Lung (tissue), 12 donors: ENCODE results near the gene STPG1. TPM values are rescaled to one million over a fixed set of nuclear protein-coding genes. Genes with fewer than 3 reads are reported as not detected.
A peak's percentile ranks its signal among the peaks of the same experiment; 100 is the strongest.

Experiments used
- ATAC-seq: fragments of 200-7000 bp; cut with Tn5 transposase; one replicate; pipeline ENCODE4 v1.9.1; 2020; ENCODE audit warnings: moderate number of reproducible peaks; ENCODE audit not compliant: insufficient read depth, low FRiP score
- DNase-seq, 3 donors: peaks; one replicate each; pipeline ENCODE4 v3.0.0-alpha.2; 2013 to 2017
- H3K27ac ChIP-seq, 2 donors: one replicate each; pipeline ENCODE4 v1.5.1; 2013; ENCODE audit warnings: mild to moderate bottlenecking in 2 of 2, moderate library complexity in 2 of 2, control low read depth in 1 of 2, inconsistent platforms in 1 of 2, low read depth in 1 of 2, low read length in 1 of 2
- H3K27me3 ChIP-seq, 3 donors: one replicate each; pipeline ENCODE4 v1.5.1; 2013; ENCODE audit warnings: low read length in 2 of 3; ENCODE audit not compliant: control insufficient read depth in 3 of 3, insufficient read depth in 3 of 3
- H3K36me3 ChIP-seq, 4 donors: one replicate each; pipeline ENCODE4 v1.5.1; 2013; ENCODE audit warnings: low read length in 4 of 4, mild to moderate bottlenecking in 1 of 4, moderate library complexity in 1 of 4; ENCODE audit not compliant: control insufficient read depth in 4 of 4, insufficient read depth in 4 of 4
- H3K4me1 ChIP-seq, 5 donors: one replicate each; pipeline ENCODE4 v1.5.1; 2013; ENCODE audit warnings: low read length in 5 of 5, mild to moderate bottlenecking in 2 of 5, moderate library complexity in 1 of 5; ENCODE audit not compliant: control insufficient read depth in 5 of 5, insufficient read depth in 5 of 5
- H3K4me3 ChIP-seq: one replicate; pipeline ENCODE4 v1.5.1; 2013; ENCODE audit warnings: mild to moderate bottlenecking, control low read depth, moderate library complexity
- H3K9ac ChIP-seq, 2 donors: one replicate each; pipeline ENCODE4 v1.5.1; 2013; ENCODE audit warnings: low read length in 2 of 2, control low read depth in 1 of 2; ENCODE audit not compliant: insufficient read depth in 1 of 2
- H3K9me3 ChIP-seq, 4 donors: one replicate each; pipeline ENCODE4 v1.5.1; 2013; ENCODE audit warnings: low read length in 3 of 4, mild to moderate bottlenecking in 1 of 4, moderate library complexity in 1 of 4; ENCODE audit not compliant: control insufficient read depth in 4 of 4, insufficient read depth in 3 of 4
- CTCF ChIP-seq: IDR thresholded peaks from 2 replicates; pipeline ENCODE4 v1.5.1; 2012; ENCODE audit warnings: mild to moderate bottlenecking; ENCODE audit errors: control extremely low read depth, extremely low read depth
- WGBS, 2 donors: extraction: QIAGEN DNeasy Blood & Tissue Kit; methylation state at CpG; one replicate each; pipeline ENCODE4 v1.1.7; 2013; 5-methylcytosine and 5-hydroxymethylcytosine counted together
- polyA plus RNA-seq, 2 donors: library from polyadenylated mRNA; stranded (reverse); fragments of 200-250 nt; gene quantifications; one replicate each; pipeline ENCODE4 v1.2.1, GENCODE V29; 2013
- total RNA-seq, 2 donors: library from RNA; depleted of rRNA in 1 of 2; stranded (reverse); fragments of >200 nt in 1 of 2; gene quantifications; one replicate each; pipeline ENCODE4 v1.2.1, GENCODE V29; 2014 to 2021
- donor health status: control.
- donor health status: control.
- donor health status: Bipolar disorder and iron deficiency.
- donor health status: healthy.
- donor health status: DM: yes; HTN: yes; CAD: no.

Gene STPG1
- total and polyA plus RNA-seq, 4 donors = 6.7 to 13.5 (median 9.8) TPM

- Histone ChIP-seq H3K4me3 (peak overlapping the region; percentile 69), H3K36me3 (peaks cover 0 to 5% (median 2%) of the 10 kb centered on the region in 4 donors), H3K27me3 (no peaks in the 10 kb centered on the region), H3K9ac (peak overlapping the region; percentile 32 to 56), H3K9me3 (no peaks in the 10 kb centered on the region), H3K27ac (peak overlapping the region in 1 of 2 donors; percentile 53), H3K4me1 (peaks cover 0 to 26% (median 6%) of the 10 kb centered on the region in 5 donors)
- peak in 1 of 3 donors; percentile 34 for DNase-seq
- no peak for TF ChIP-seq CTCF
- WGBS, 2 donors = 2 to 3% methylated on average over 35 of the region's 35 CpGs
- no peak for ATAC-seq
Measured at GRCh38 chr1:24415910-24416665, 2.5 kb upstream of the STPG1 start.

DNA sequence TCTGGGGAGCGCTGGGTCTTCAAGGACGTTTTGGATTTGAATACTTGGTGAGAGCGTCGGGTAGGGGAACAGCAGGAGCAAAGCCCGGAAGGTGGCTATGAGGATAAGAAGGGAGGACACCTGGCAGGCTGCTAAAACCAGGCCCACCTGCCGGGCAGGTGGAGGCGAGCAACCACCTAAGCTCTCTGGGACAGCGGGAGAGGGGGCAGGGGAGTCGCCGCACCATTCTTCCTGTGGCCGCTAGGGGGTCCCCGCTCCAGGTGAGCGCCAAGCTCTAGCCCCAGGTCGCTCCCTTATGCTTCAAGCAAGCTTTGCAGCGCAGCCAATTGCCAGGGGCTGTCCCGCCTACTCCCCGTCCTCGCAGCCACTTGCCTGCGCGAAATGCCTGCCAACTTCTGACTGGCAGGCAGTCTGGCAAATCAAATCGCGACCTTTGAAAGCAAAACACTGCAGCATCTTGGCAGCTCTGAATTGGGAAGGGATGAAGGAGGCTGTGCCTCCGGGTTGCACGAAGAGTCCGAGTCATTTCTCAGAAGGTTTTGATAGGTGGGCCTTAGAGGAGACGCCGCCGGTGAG lies 1.8 kb upstream of the STPG1 start, which contains the start of gene NIPAL3:
NIPAL3 (plus strand) TSS at position 469 of the 576 bp plus-strand sequence. CDS start 3,746 bp downstream, outside the sequence.
- Histone ChIP-seq H3K4me1 (peaks cover 0 to 26% (median 6%) of the 10 kb centered on the region in 5 donors), H3K9me3 (no peaks in the 10 kb centered on the region), H3K9ac (peak within 1 kb of the TSS; percentile 32 to 56), H3K27ac (peak within 1 kb of the TSS in 1 of 2 donors; percentile 68), H3K4me3 (peak within 1 kb of the TSS; percentile 69), H3K36me3 (peaks cover 0 to 5% (median under 1%) of the 10 kb centered on the region in 4 donors), H3K27me3 (no peaks in the 10 kb centered on the region)
- DNase-seq = peak; percentile 98 to 100 (median 99)
- peak; percentile 63 for TF ChIP-seq CTCF
- peak; percentile 91 for ATAC-seq
- WGBS, 2 donors = 2 to 3% methylated on average over 28 of the region's 28 CpGs

- peak in 1 of 3 donors; percentile 16 for DNase-seq
- Histone ChIP-seq H3K4me1 (peaks cover 0 to 26% (median 6%) of the 10 kb centered on the region in 5 donors), H3K27ac (peak overlapping the region in 1 of 2 donors; percentile 68), H3K9ac (peak overlapping the region in 1 of 2 donors; percentile 26), H3K36me3 (peaks cover 0 to 5% (median 0%) of the 10 kb centered on the region in 4 donors), H3K9me3 (no peaks in the 10 kb centered on the region), H3K4me3 (no peak overlapping the region), H3K27me3 (no peaks in the 10 kb centered on the region)
- 73 to 77% methylated on average over 22 of the region's 22 CpGs for WGBS, 2 donors
- ATAC-seq = no peak
- TF ChIP-seq CTCF = no peak
Measured at GRCh38 chr1:24414775-24415333, 1.3 kb upstream of the STPG1 start.
